Measurements from ENCODE around the gene TEX54.

- no peak for TF ChIP-seq POLR2AphosphoS5 (IDR thresholded peaks at IDR 0.05; ENCODE audit: borderline replicate concordance, low read depth, low read length)
- no peak for TF ChIP-seq EZH2 (IDR thresholded peaks at IDR 0.05)
- TF ChIP-seq FOXP2 (optimal IDR thresholded peaks at IDR 0.05; ENCODE audit: control extremely low read depth, extremely low read length, insufficient read depth): no peak
Measured at GRCh38 chr11:62844154-62844553, 11.5 kb upstream of the TEX54 start.
